ENCODE data around the gene ATL2.

Gene ATL2

GRCh38 chr2:38268001-38268400 is 109.1 kb downstream of the ATL2 start:
- no peak for FAIRE-seq
- no peak for TF ChIP-seq POU2F2 (IDR thresholded peaks at IDR 0.05; ENCODE audit: low read depth, low read length)
- DNase-seq (ENCODE audit: insufficient read length, low spot score): no peak

- TF ChIP-seq POLR2AphosphoS5 (IDR thresholded peaks at IDR 0.05; ENCODE audit: low read depth, low read length) (no peak), POU2F2 (IDR thresholded peaks at IDR 0.05; ENCODE audit: low read depth, low read length) (no peak), PAX5 (IDR thresholded peaks at IDR 0.05; ENCODE audit: insufficient read depth, low read length, severe bottlenecking) (no peak), POLR2A (IDR thresholded peaks at IDR 0.05; ENCODE audit: low read depth, low read length) (no peak), TAF1 (IDR thresholded peaks at IDR 0.05; ENCODE audit: low read depth, low read length) (no peak), SPI1 (IDR thresholded peaks at IDR 0.05; ENCODE audit: low read depth, low read length) (no peak)
- DNase-seq (ENCODE audit: insufficient read length, low spot score) (no peak), FAIRE-seq (no peak)
Observed at GRCh38 chr2:38267270-38267925, 109.7 kb downstream of the ATL2 start.

- TF ChIP-seq PAX5 (IDR thresholded peaks at IDR 0.05; ENCODE audit: insufficient read depth, low read length, severe bottlenecking): no peak
- no peak for TF ChIP-seq SPI1 (IDR thresholded peaks at IDR 0.05; ENCODE audit: low read depth, low read length)
- FAIRE-seq (no peak), DNase-seq (ENCODE audit: insufficient read length, low spot score) (no peak)
Observed at GRCh38 chr2:38266382-38267061, 110.6 kb downstream of the ATL2 start.

- DNase-seq (ENCODE audit: insufficient read length, low spot score) (no peak), FAIRE-seq (no peak)
- no peak for TF ChIP-seq SPI1 (IDR thresholded peaks at IDR 0.05; ENCODE audit: low read depth, low read length)
- no peak for TF ChIP-seq POU2F2 (IDR thresholded peaks at IDR 0.05; ENCODE audit: low read depth, low read length)
- TF ChIP-seq TAF1 (IDR thresholded peaks at IDR 0.05; ENCODE audit: low read depth, low read length): no peak
- TF ChIP-seq POLR2AphosphoS5 (IDR thresholded peaks at IDR 0.05; ENCODE audit: low read depth, low read length): no peak
- no peak for TF ChIP-seq POLR2A (IDR thresholded peaks at IDR 0.05; ENCODE audit: low read depth, low read length)
- no peak for TF ChIP-seq PAX5 (IDR thresholded peaks at IDR 0.05; ENCODE audit: insufficient read depth, low read length, severe bottlenecking)
Observed at GRCh38 chr2:38265461-38265860, 111.6 kb downstream of the ATL2 start.

- FAIRE-seq (no peak), DNase-seq (ENCODE audit: insufficient read length, low spot score) (no peak)
- TF ChIP-seq SPI1 (IDR thresholded peaks at IDR 0.05; ENCODE audit: low read depth, low read length): peak; percentile 47
- no peak for TF ChIP-seq POLR2AphosphoS5 (IDR thresholded peaks at IDR 0.05; ENCODE audit: low read depth, low read length)
Observed at GRCh38 chr2:38264396-38265221, 112.5 kb downstream of the ATL2 start.

- TF ChIP-seq POU2F2 (IDR thresholded peaks at IDR 0.05; ENCODE audit: low read depth, low read length): no peak
- FAIRE-seq (no peak), DNase-seq (ENCODE audit: insufficient read length, low spot score) (no peak)
Observed at GRCh38 chr2:38263293-38263692, 113.8 kb downstream of the ATL2 start.

- DNase-seq (ENCODE audit: insufficient read length, low spot score): no peak
- FAIRE-seq: no peak
- TF ChIP-seq POLR2A (IDR thresholded peaks at IDR 0.05; ENCODE audit: low read depth, low read length) (no peak), TAF1 (IDR thresholded peaks at IDR 0.05; ENCODE audit: low read depth, low read length) (no peak), POLR2AphosphoS5 (IDR thresholded peaks at IDR 0.05; ENCODE audit: low read depth, low read length) (no peak), POU2F2 (IDR thresholded peaks at IDR 0.05; ENCODE audit: low read depth, low read length) (no peak), PAX5 (IDR thresholded peaks at IDR 0.05; ENCODE audit: insufficient read depth, low read length, severe bottlenecking) (no peak)
Observed at GRCh38 chr2:38262069-38262871, 114.8 kb downstream of the ATL2 start.

GRCh38 chr2:38261569-38262068 is 115.5 kb downstream of the ATL2 start:
- DNase-seq (ENCODE audit: insufficient read length, low spot score) (no peak), FAIRE-seq (peak; percentile 47)
- TF ChIP-seq POLR2A (IDR thresholded peaks at IDR 0.05; ENCODE audit: low read depth, low read length) (no peak), POLR2AphosphoS5 (IDR thresholded peaks at IDR 0.05; ENCODE audit: low read depth, low read length) (no peak), TAF1 (IDR thresholded peaks at IDR 0.05; ENCODE audit: low read depth, low read length) (no peak)

- TF ChIP-seq SPI1 (IDR thresholded peaks at IDR 0.05; ENCODE audit: low read depth, low read length) (no peak), POLR2AphosphoS5 (IDR thresholded peaks at IDR 0.05; ENCODE audit: low read depth, low read length) (no peak), POLR2A (IDR thresholded peaks at IDR 0.05; ENCODE audit: low read depth, low read length) (no peak), TAF1 (IDR thresholded peaks at IDR 0.05; ENCODE audit: low read depth, low read length) (no peak), PAX5 (IDR thresholded peaks at IDR 0.05; ENCODE audit: insufficient read depth, low read length, severe bottlenecking) (no peak), POU2F2 (IDR thresholded peaks at IDR 0.05; ENCODE audit: low read depth, low read length) (no peak)
- peak; percentile 50 for FAIRE-seq
- no peak for DNase-seq (ENCODE audit: insufficient read length, low spot score)
Observed at GRCh38 chr2:38260972-38261371, 116.1 kb downstream of the ATL2 start.

- TF ChIP-seq TAF1 (IDR thresholded peaks at IDR 0.05; ENCODE audit: low read depth, low read length) (no peak), POU2F2 (IDR thresholded peaks at IDR 0.05; ENCODE audit: low read depth, low read length) (0 out of 2 replicates have a peak, but pooled peaks have one; percentile 55), POLR2AphosphoS5 (IDR thresholded peaks at IDR 0.05; ENCODE audit: low read depth, low read length) (no peak)
- FAIRE-seq: no peak
- DNase-seq (ENCODE audit: insufficient read length, low spot score): no peak
Observed at GRCh38 chr2:38260469-38260868, 116.6 kb downstream of the ATL2 start.

Data from GM12891 (cell line).